Activated naive CD4-positive, alpha-beta T cell treated with Interleukin-2 at 50 U/mL for 16 hours (primary cell): ENCODE results near the gene RNF183.
"Not testable (repeated sequence)": the region's sequence is repeated elsewhere in the genome, so short reads cannot be mapped to it uniquely, and the experiment has no call there.

Experiments
- DNase-seq: peaks from one replicate; pipeline ENCODE4 v3.0.0-alpha.2; 2020

The RNF183 gene

GRCh38 chr9:113269871-113270270 is 33.3 kb downstream of the RNF183 start:
- DNase-seq = no peak

DNA sequence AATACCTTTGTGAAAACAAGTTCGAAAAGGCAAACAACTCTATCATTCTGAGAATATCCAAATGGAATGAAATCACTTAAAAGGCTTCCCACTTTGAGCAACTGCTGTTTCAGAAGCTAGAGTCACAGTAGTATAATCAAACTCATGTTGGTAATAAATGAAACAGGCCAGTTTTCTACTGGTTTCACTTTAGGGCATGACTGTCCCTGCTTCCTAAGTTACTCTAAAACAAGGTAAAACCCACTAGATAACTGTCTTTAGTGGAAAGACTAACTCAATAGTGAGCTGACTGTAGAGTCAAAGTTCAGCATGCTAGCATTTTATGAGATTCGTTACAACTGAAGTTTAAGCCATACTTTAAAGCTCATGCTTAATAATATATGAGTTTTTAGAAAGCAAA is 33.8 kb downstream of the RNF183 start:
- DNase-seq = no peak

GRCh38 chr9:113267911-113268566 is 35.1 kb downstream of the RNF183 start:
- DNase-seq = no peak

DNA sequence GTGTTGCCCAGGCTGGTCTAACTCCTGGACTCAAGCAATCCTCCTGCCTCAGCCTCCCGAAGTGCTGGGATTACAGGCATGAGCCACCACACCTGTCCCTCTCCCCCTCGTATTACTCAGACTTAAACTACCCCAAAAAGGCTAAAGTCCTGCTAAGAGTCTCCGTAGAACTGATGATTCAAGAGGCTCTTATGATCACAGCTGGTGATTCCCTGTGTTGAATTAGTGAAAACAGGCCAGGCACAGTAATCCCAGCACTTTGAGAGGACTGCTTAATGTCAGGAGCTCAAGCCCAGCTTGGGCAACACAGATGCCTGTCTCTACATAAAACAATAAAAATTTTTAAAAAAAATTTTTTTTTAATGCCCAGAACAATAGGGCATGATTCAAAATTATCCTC is 37.0 kb downstream of the RNF183 start:
- no peak for DNase-seq

- DNase-seq = no peak
Measured at GRCh38 chr9:113261917-113262671, 41.1 kb downstream of the RNF183 start.

GRCh38 chr9:113258282-113258681 is 44.9 kb downstream of the RNF183 start:
- DNase-seq = no peak

GRCh38 chr9:113257863-113258262 is 45.3 kb downstream of the RNF183 start:
- no peak for DNase-seq

DNA sequence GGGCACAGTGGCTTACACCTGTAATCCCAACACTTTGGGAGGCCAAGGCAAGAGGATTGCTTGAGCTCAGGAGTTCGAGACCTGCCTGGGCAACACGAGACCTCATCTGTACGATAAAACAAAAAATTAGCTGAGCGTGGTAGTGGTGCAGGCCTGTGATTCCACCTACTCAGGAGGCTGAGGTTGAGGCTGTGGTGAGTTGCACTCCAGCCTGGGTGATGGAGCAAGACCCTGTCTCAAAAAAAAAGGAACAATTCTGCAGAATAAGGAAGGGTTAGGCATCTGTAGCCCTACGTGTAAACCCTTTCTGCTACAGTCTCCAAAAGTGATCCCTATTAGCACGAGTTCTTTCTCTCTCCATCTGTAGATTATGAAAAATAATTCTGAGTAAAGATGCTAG is 47.7 kb downstream of the RNF183 start:
- no peak for DNase-seq

GRCh38 chr9:113254991-113255390 is 48.2 kb downstream of the RNF183 start:
- no peak for DNase-seq

- DNase-seq = no peak
Measured at GRCh38 chr9:113250807-113251206, 52.4 kb downstream of the RNF183 start.

- DNase-seq = not testable (repeated sequence)
Measured at GRCh38 chr9:113249661-113250060, 53.5 kb downstream of the RNF183 start.

GRCh38 chr9:113247640-113248039 is 55.5 kb downstream of the RNF183 start:
- DNase-seq = no peak
